GM23338 (cell line): ENCODE data around the gene PLCL1. TPM values are rescaled to one million over a fixed set of nuclear protein-coding genes. Genes with fewer than 3 reads are reported as not detected.

Experiments used
- ATAC-seq: fragments of 200-7000 bp; cut with Tn5 transposase; 3 replicates; pipeline ENCODE4 v1.9.1; 2020
- DNase-seq: peaks from one replicate; pipeline ENCODE4 v3.0.0-alpha.2; 2015; ENCODE audit warnings: low spot score
- H2AFZ ChIP-seq: fragments of 200-600 bp; sonication (generic); 2 replicates; pipeline ENCODE4 v1.8.0; 2016; ENCODE audit warnings: antibody characterized with exemption, mild to moderate bottlenecking, moderate library complexity
- H3F3A ChIP-seq: fragments of 200-600 bp; sonication (generic); replicated peaks from 2 replicates; pipeline ENCODE4 v1.8.0; 2017; ENCODE audit warnings: antibody characterized with exemption, mixed run types, low read depth
- H3K27ac ChIP-seq: fragments of 200-600 bp; sonication (generic); 2 replicates; pipeline ENCODE4 v1.6.1; 2016; ENCODE audit warnings: low read depth
- H3K27me3 ChIP-seq: fragments of 200-600 bp; sonication (generic); 2 replicates; pipeline ENCODE4 v1.8.0; 2016; ENCODE audit warnings: mild to moderate bottlenecking, mixed run types, moderate library complexity; ENCODE audit not compliant: insufficient read depth
- H3K36me3 ChIP-seq: fragments of 200-600 bp; sonication (generic); 2 replicates; pipeline ENCODE4 v1.8.0; 2016; ENCODE audit warnings: mild to moderate bottlenecking; ENCODE audit not compliant: insufficient read depth
- H3K4me1 ChIP-seq: fragments of 200-600 bp; sonication (generic); 2 replicates; pipeline ENCODE4 v1.8.0; 2016; ENCODE audit warnings: mild to moderate bottlenecking, moderate library complexity; ENCODE audit not compliant: insufficient read depth
- H3K4me2 ChIP-seq: fragments of 200-600 bp; sonication (generic); 2 replicates; pipeline ENCODE4 v1.7.1; 2017; ENCODE audit warnings: mixed run types
- H3K4me3 ChIP-seq: fragments of 200-600 bp; sonication (generic); 2 replicates; pipeline ENCODE4 v1.6.1; 2016; ENCODE audit warnings: mixed run types
- H3K79me2 ChIP-seq: fragments of 200-600 bp; sonication (generic); replicated peaks from 2 replicates; pipeline ENCODE4 v1.8.0; 2017; ENCODE audit warnings: mild to moderate bottlenecking; ENCODE audit not compliant: insufficient read depth
- H3K9me2 ChIP-seq: fragments of 200-600 bp; sonication (generic); 2 replicates; pipeline ENCODE4 v1.8.0; 2017; ENCODE audit not compliant: insufficient read depth
- H4K20me1 ChIP-seq: fragments of 200-600 bp; sonication (generic); replicated peaks from 2 replicates; pipeline ENCODE4 v1.8.0; 2017; ENCODE audit warnings: mild to moderate bottlenecking; ENCODE audit not compliant: insufficient read depth
- H3K27ac Mint-ChIP-seq: 2 replicates; pipeline ENCODE4 v1.8.0; 2020; ENCODE audit warnings: inconsistent platforms, mild to moderate bottlenecking, moderate library complexity, mixed read lengths
- H3K27me3 Mint-ChIP-seq: 3 replicates; pipeline ENCODE4 v1.8.0; 2022; ENCODE audit warnings: low read depth, mild to moderate bottlenecking, moderate library complexity, mixed read lengths, inconsistent platforms; ENCODE audit not compliant: insufficient read depth, poor library complexity
- H3K36me3 Mint-ChIP-seq: 3 replicates; pipeline ENCODE4 v1.8.0; 2021; ENCODE audit warnings: low read depth, mild to moderate bottlenecking, inconsistent platforms, moderate library complexity, mixed read lengths
- H3K4me1 Mint-ChIP-seq: 3 replicates; pipeline ENCODE4 v1.8.0; 2020; ENCODE audit warnings: mild to moderate bottlenecking, inconsistent platforms, mixed read lengths
- H3K4me3 Mint-ChIP-seq: 3 replicates; pipeline ENCODE4 v1.8.0; 2021; ENCODE audit warnings: moderate library complexity, mild to moderate bottlenecking, inconsistent platforms, mixed read lengths
- H3K9me3 Mint-ChIP-seq: 3 replicates; pipeline ENCODE4 v1.8.0; 2020; ENCODE audit warnings: moderate library complexity, mild to moderate bottlenecking, inconsistent platforms, mixed read lengths
- CREB1 ChIP-seq: fragments of 250-450 bp; sonication (Bioruptor Pico); IDR thresholded peaks from 2 replicates; pipeline ENCODE4 v1.5.0; 2020; ENCODE audit warnings: low read depth, mild to moderate bottlenecking, moderate library complexity
- EZH2 ChIP-seq: fragments of 200-600 bp; sonication (generic); IDR thresholded peaks from one replicate; pipeline ENCODE4 v1.8.0; 2017; ENCODE audit warnings: antibody characterized with exemption, mild to moderate bottlenecking, low read depth; ENCODE audit not compliant: unreplicated experiment
- EZH2phosphoT487 ChIP-seq: fragments of 200-600 bp; sonication (generic); IDR thresholded peaks from one replicate; pipeline ENCODE4 v1.8.1; 2018; ENCODE audit warnings: antibody characterized with exemption; ENCODE audit not compliant: unreplicated experiment
- JUNB ChIP-seq: IDR thresholded peaks from one replicate; pipeline ENCODE4 v1.6.1; 2016; ENCODE audit warnings: antibody characterized with exemption; ENCODE audit not compliant: unreplicated experiment
- POLR2AphosphoS5 ChIP-seq: IDR thresholded peaks from 2 replicates; pipeline ENCODE4 v1.6.1; 2016; ENCODE audit warnings: antibody characterized with exemption, low read depth
- REST ChIP-seq: IDR thresholded peaks from one replicate; pipeline ENCODE4 v1.6.1; 2018; ENCODE audit warnings: antibody characterized with exemption; ENCODE audit not compliant: unreplicated experiment
- STAT1 ChIP-seq: IDR thresholded peaks from one replicate; pipeline ENCODE4 v1.6.1; 2016; ENCODE audit warnings: antibody characterized with exemption; ENCODE audit not compliant: unreplicated experiment
- ZNF114 ChIP-seq: fragments of 250-450 bp; sonication (Bioruptor Pico); IDR thresholded peaks from 2 replicates; pipeline ENCODE4 v1.5.0; 2020; ENCODE audit warnings: mild to moderate bottlenecking, moderate library complexity
- ZNF331 ChIP-seq: fragments of 250-450 bp; sonication (Bioruptor Pico); IDR thresholded peaks from 2 replicates; pipeline ENCODE4 v1.5.0; 2020; ENCODE audit warnings: low read depth, mild to moderate bottlenecking, moderate library complexity
- ZNF462 ChIP-seq: fragments of 250-450 bp; sonication (Bioruptor Pico); IDR thresholded peaks from 2 replicates; pipeline ENCODE4 v1.5.0; 2020; ENCODE audit warnings: mild to moderate bottlenecking, moderate library complexity
- polyA plus RNA-seq: library from polyadenylated mRNA; unstranded; fragments of >200 nt; fragmentation: Nextera tagmentation; extraction: Ambion mirVana; gene quantifications from 2 replicates; pipeline ENCODE4 v1.2.1, GENCODE V29; 2016
- total RNA-seq: library from RNA; depleted of rRNA; stranded (reverse); fragments of >200 nt; shearing (Covaris generic); gene quantifications from 2 replicates; pipeline ENCODE4 v1.2.3, GENCODE V29; 2014
- TF ChIP-seq, protein P1 (sequence below), 2 experiments: fragments of 200-600 bp in 1 of 2; sonication (generic) in 1 of 2; conservative IDR thresholded peaks; 2 replicates each; pipeline versions ENCODE4 v1.5.1 to v1.6.1; 2016 to 2017; ENCODE audit warnings: antibody characterized with exemption in 2 of 2, low read depth in 2 of 2, mild to moderate bottlenecking in 2 of 2, moderate library complexity in 1 of 2
- TF ChIP-seq, protein P2 (sequence below): IDR thresholded peaks from 2 replicates; pipeline ENCODE4 v1.6.1; 2016; ENCODE audit warnings: antibody characterized with exemption

The PLCL1 gene
- total and polyA plus RNA-seq, 2 experiments from 2014 or later: not detected

DNA sequence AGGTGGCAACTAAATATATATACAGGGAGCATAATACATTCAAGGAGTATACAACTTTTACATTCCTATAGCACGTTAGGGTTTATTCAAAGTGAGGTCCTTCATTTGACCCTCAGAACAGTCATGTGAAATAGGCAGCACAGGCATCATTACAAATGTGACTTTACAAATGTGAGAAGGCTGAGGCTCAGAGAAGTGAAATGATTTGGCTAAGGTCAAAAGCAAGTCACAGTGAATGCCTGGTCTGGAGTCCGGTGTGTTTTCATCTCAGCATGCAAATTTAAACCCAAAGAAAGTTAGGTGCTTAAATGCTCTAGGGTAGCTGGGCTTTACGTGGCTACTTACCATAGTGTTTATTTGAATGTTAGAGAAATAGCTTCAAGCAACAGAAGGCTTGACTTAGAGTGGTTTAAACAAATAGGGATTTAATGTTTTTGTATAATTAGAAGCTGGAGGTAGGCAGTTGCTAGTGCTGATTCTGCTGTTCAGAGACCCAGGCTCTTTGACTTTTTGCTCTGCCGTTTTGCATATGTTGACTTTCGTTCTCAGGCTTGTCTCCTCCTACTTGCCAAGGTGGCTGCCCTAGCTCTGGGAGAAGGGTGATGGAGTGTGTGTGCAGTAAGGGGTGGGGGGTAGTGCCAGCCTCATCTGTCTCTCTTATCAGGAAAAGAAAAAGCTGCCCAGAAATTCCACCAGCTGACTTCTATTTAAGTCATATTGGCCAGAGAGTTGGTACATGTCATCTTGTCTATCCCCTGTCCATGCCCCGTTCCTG lies 89.2 kb downstream of the PLCL1 start (continued):
- TF ChIP-seq, protein P1, sequence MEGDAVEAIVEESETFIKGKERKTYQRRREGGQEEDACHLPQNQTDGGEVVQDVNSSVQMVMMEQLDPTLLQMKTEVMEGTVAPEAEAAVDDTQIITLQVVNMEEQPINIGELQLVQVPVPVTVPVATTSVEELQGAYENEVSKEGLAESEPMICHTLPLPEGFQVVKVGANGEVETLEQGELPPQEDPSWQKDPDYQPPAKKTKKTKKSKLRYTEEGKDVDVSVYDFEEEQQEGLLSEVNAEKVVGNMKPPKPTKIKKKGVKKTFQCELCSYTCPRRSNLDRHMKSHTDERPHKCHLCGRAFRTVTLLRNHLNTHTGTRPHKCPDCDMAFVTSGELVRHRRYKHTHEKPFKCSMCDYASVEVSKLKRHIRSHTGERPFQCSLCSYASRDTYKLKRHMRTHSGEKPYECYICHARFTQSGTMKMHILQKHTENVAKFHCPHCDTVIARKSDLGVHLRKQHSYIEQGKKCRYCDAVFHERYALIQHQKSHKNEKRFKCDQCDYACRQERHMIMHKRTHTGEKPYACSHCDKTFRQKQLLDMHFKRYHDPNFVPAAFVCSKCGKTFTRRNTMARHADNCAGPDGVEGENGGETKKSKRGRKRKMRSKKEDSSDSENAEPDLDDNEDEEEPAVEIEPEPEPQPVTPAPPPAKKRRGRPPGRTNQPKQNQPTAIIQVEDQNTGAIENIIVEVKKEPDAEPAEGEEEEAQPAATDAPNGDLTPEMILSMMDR (conservative IDR thresholded peaks at IDR 0.05; ENCODE audit: low read depth in 2 of 2): no peak

GRCh38 chr2:197894751-197895274 lies 90.4 kb downstream of the PLCL1 start:
- peaks cover 4% of the 10 kb centered on the region; the same call in 1 of the 2 replicates for H3K4me1 ChIP-seq
- no peak overlapping the region for H2AFZ ChIP-seq
- H3K4me2 ChIP-seq: no peak overlapping the region
- no peaks in the 10 kb centered on the region for H3K27me3 Mint-ChIP-seq
- no peaks in the 10 kb centered on the region for H3K9me3 Mint-ChIP-seq
- no peak overlapping the region for H3K27ac Mint-ChIP-seq
- H3K27me3 ChIP-seq: no peaks in the 10 kb centered on the region
- DNase-seq: no peak
- H3K4me3 Mint-ChIP-seq: no peak overlapping the region
- H3K4me1 Mint-ChIP-seq: peaks cover 5% of the 10 kb centered on the region; the same call in 2 of the 3 replicates
- no peak overlapping the region for H3K27ac ChIP-seq
- no peaks in the 10 kb centered on the region for H4K20me1 ChIP-seq
- H3F3A ChIP-seq: no peaks in the 10 kb centered on the region
- H3K9me2 ChIP-seq: no peaks in the 10 kb centered on the region
- H3K36me3 ChIP-seq: no peaks in the 10 kb centered on the region
- ATAC-seq: no peak
- H3K79me2 ChIP-seq: no peaks in the 10 kb centered on the region
- H3K4me3 ChIP-seq: no peak overlapping the region
- H3K36me3 Mint-ChIP-seq: no peaks in the 10 kb centered on the region
- TF ChIP-seq REST: no peak
- no peak for TF ChIP-seq ZNF114 (CRISPR knock-in tag)
- no peak for TF ChIP-seq POLR2AphosphoS5
- TF ChIP-seq EZH2phosphoT487: no peak
- no peak for TF ChIP-seq STAT1
- TF ChIP-seq ZNF462: no peak
- TF ChIP-seq JUNB: no peak
- TF ChIP-seq, protein P2, sequence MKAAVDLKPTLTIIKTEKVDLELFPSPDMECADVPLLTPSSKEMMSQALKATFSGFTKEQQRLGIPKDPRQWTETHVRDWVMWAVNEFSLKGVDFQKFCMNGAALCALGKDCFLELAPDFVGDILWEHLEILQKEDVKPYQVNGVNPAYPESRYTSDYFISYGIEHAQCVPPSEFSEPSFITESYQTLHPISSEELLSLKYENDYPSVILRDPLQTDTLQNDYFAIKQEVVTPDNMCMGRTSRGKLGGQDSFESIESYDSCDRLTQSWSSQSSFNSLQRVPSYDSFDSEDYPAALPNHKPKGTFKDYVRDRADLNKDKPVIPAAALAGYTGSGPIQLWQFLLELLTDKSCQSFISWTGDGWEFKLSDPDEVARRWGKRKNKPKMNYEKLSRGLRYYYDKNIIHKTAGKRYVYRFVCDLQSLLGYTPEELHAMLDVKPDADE: no peak
- no peak for TF ChIP-seq EZH2
- TF ChIP-seq ZNF331 (CRISPR knock-in tag): no peak
- TF ChIP-seq CREB1 (CRISPR knock-in tag): no peak
